Measurements from ENCODE around the gene PHAF1.

The PHAF1 gene

GRCh38 chr16:67188323-67188722 lies 78.6 kb downstream of the PHAF1 start:
- no peak for DNase-seq (ENCODE audit: low read depth)
- TF ChIP-seq CTCF (IDR thresholded peaks at IDR 0.05; ENCODE audit: control insufficient read depth, insufficient read depth, low read depth, low read length, missing control alignments), result no peak
- H3K4me3 ChIP-seq (ENCODE audit: control insufficient read depth, low read depth, low read length), result no peak overlapping the region

GRCh38 chr16:67188798-67189197 lies 79.1 kb downstream of the PHAF1 start:
- no peak for TF ChIP-seq CTCF (IDR thresholded peaks at IDR 0.05; ENCODE audit: control insufficient read depth, insufficient read depth, low read depth, low read length, missing control alignments)
- no peak for DNase-seq (ENCODE audit: low read depth)
- no peak overlapping the region for H3K4me3 ChIP-seq (ENCODE audit: control insufficient read depth, low read depth, low read length)

- TF ChIP-seq CTCF (IDR thresholded peaks at IDR 0.05; ENCODE audit: control insufficient read depth, insufficient read depth, low read depth, low read length, missing control alignments), result no peak
- no peak for DNase-seq (ENCODE audit: low read depth)
Observed at GRCh38 chr16:67190041-67190440, 80.3 kb downstream of the PHAF1 start, which contains the start of gene EXOC3L1. EXOC3L1 (minus strand) TSS chr16:67190136; CDS start chr16:67189676, 460 bp downstream.

GRCh38 chr16:67190448-67191399 lies 81.0 kb downstream of the PHAF1 start:
- H3K4me3 ChIP-seq (ENCODE audit: control insufficient read depth, low read depth, low read length), result no peak overlapping the region
- no peak for TF ChIP-seq CTCF (IDR thresholded peaks at IDR 0.05; ENCODE audit: control insufficient read depth, insufficient read depth, low read depth, low read length, missing control alignments)
- no peak for DNase-seq (ENCODE audit: low read depth)

More at GRCh38 chr16:67190041-67190440, 80.3 kb downstream of the PHAF1 start, which contains the start of gene EXOC3L1:
- no peak within 1 kb of the TSS for H3K4me3 ChIP-seq (ENCODE audit: control insufficient read depth, low read depth, low read length)

- DNase-seq (ENCODE audit: low read depth), result no peak
- no peak for TF ChIP-seq CTCF (IDR thresholded peaks at IDR 0.05; ENCODE audit: control insufficient read depth, insufficient read depth, low read depth, low read length, missing control alignments)
- H3K4me3 ChIP-seq (ENCODE audit: control insufficient read depth, low read depth, low read length), result peak overlapping the region; percentile 18
Observed at GRCh38 chr16:67191411-67191994, 81.8 kb downstream of the PHAF1 start.

- peak; percentile 56 for DNase-seq (ENCODE audit: low read depth)
- TF ChIP-seq CTCF (IDR thresholded peaks at IDR 0.05; ENCODE audit: control insufficient read depth, insufficient read depth, low read depth, low read length, missing control alignments), result no peak
- H3K4me3 ChIP-seq (ENCODE audit: control insufficient read depth, low read depth, low read length), result peak within 1 kb of the TSS; percentile 86
Observed at GRCh38 chr16:67191995-67192681, 82.4 kb downstream of the PHAF1 start, which contains the start of gene E2F4. E2F4 (plus strand) TSS chr16:67192155; CDS start chr16:67192228, 73 bp downstream.

Data from AG09309 (cell line).